Left lung (tissue), 10 donors: ENCODE data around the gene MTF1. TPM values are rescaled to one million over a fixed set of nuclear protein-coding genes. Genes with fewer than 3 reads are reported as not detected.

Experiments
- ATAC-seq: fragments of 200-7000 bp; cut with Tn5 transposase; one replicate; pipeline ENCODE4 v1.9.1; 2020; ENCODE audit warnings: moderate library complexity
- DNase-seq, 4 donors: peaks; one replicate each; pipeline ENCODE4 v3.0.0-alpha.2; 2013 to 2020
- H3K27ac ChIP-seq, 2 donors: fragments of 200-600 bp; sonication (generic) in 1 of 2; one replicate each; pipeline versions ENCODE4 v1.5.0 to v1.8.0; 2020 to 2021
- H3K27me3 ChIP-seq, 2 donors: fragments of 200-600 bp; sonication (generic) in 1 of 2; one replicate each; pipeline versions ENCODE4 v1.5.0 to v1.8.0; 2020 to 2021
- H3K36me3 ChIP-seq, 2 donors: fragments of 200-600 bp; sonication (generic) in 1 of 2; one replicate each; pipeline versions ENCODE4 v1.5.0 to v1.8.0; 2020 to 2021
- H3K4me1 ChIP-seq, 2 donors: fragments of 200-600 bp; one replicate each; pipeline ENCODE4 v1.8.0; 2021
- H3K4me3 ChIP-seq, 2 donors: fragments of 200-600 bp; sonication (generic) in 1 of 2; one replicate each; pipeline versions ENCODE4 v1.5.0 to v1.8.0; 2020 to 2021; ENCODE audit warnings: mild to moderate bottlenecking in 1 of 2
- H3K9me3 ChIP-seq, 2 donors: fragments of 200-600 bp; sonication (generic) in 1 of 2; one replicate each; pipeline versions ENCODE4 v1.5.0 to v1.8.0; 2020 to 2021
- intact Hi-C, 2 donors: fragments of 100-400 bp; cut with DNase I; formaldehyde crosslinking; loops; one replicate each; pipeline versions ENCODE4 v1.11.2 to v1.14.2; 2022
- polyA plus RNA-seq, 6 donors: library from polyadenylated mRNA; unstranded; fragments of 120-200 nt; gene quantifications; one replicate each; pipeline ENCODE4 v1.2.1, GENCODE V29; 2013; ENCODE audit not compliant: insufficient read length in 6 of 6
- total RNA-seq, 2 donors: library from RNA; stranded (reverse); fragmentation: NEBNext Ultra II Directional; extraction: Animal tissue kit (Norgen Biotek cat#: 25700); gene quantifications; one replicate each; pipeline ENCODE4 v1.2.1, GENCODE V29; 2021
- TF ChIP-seq, protein P1 (sequence below), 2 donors: fragments of 200-600 bp; sonication (generic) in 1 of 2; IDR thresholded peaks; one replicate each; pipeline versions ENCODE4 v1.5.0 to v1.8.0; 2021; ENCODE audit warnings: antibody characterized with exemption in 2 of 2
- donor health status: DM: no; HTN: yes; CAD: no.
- donor health status: DM: no; HTN: no; CAD: no.

MTF1 gene
- total and polyA plus RNA-seq, 8 donors: 7.5 to 37.4 (median 9.2) TPM

DNA sequence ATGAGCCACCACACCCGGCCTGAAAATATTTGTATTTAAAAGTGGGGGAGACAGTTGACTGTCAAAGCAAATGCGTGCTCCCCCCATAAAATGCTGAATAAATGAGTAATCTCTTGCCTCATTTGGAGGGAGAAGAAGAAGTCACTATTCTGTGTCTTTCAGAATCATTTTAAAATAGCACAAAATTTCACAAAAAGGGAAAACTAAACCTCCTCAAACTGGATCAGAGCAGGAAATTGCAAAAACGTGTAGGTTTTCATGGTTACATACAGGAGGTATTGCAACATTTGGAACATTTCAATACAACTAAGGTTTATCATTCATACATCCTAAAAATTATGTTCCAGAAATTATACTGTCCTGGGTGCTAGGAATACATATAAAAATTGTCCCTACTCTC is 13.6 kb downstream of the MTF1 start:
- DNase-seq: no peak
- Histone ChIP-seq H3K27me3 (no peaks in the 10 kb centered on the region), H3K27ac (peak overlapping the region in 1 of 2 donors; percentile 87), H3K9me3 (no peaks in the 10 kb centered on the region), H3K4me1 (peaks cover 6 to 90% of the 10 kb centered on the region in 2 donors), H3K36me3 (peaks cover 0 to 36% of the 10 kb centered on the region in 2 donors), H3K4me3 (no peak overlapping the region)
- intact Hi-C loops: no loop called here
- no peak for ATAC-seq
- TF ChIP-seq, protein P1, sequence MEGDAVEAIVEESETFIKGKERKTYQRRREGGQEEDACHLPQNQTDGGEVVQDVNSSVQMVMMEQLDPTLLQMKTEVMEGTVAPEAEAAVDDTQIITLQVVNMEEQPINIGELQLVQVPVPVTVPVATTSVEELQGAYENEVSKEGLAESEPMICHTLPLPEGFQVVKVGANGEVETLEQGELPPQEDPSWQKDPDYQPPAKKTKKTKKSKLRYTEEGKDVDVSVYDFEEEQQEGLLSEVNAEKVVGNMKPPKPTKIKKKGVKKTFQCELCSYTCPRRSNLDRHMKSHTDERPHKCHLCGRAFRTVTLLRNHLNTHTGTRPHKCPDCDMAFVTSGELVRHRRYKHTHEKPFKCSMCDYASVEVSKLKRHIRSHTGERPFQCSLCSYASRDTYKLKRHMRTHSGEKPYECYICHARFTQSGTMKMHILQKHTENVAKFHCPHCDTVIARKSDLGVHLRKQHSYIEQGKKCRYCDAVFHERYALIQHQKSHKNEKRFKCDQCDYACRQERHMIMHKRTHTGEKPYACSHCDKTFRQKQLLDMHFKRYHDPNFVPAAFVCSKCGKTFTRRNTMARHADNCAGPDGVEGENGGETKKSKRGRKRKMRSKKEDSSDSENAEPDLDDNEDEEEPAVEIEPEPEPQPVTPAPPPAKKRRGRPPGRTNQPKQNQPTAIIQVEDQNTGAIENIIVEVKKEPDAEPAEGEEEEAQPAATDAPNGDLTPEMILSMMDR (IDR thresholded peaks at IDR 0.05): no peak

DNA sequence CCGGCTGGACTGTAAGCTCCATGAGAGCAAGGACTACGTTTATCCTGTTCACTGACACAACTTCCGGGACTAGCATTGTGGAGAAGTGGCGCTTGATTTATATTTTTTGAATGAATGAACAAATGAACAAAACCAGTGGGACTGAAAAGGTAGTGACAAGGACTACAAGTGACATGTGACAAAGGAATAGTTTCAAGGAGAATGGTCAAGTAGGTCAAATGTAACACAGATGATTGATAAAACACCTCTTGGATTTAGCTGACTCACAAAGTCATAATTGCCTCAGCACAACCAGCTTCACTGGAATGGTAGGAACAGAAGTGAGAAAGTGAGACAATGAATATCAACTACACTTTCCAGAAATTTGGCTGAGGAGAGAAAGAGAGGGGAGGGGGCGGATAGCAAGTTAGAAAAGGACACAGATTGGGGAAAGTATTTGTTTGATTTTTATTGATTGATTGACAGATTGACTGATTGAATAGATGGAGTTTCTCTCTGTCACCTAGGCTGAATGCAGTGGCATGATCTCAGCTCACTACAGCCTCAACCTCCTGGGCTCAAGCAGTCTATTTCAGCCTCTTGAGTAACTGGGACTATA is 14.2 kb downstream of the MTF1 start:
- no peaks in the 10 kb centered on the region for H3K9me3 ChIP-seq
- TF ChIP-seq, protein P1 (IDR thresholded peaks at IDR 0.05): no peak
- peaks cover 0 to 83% of the 10 kb centered on the region in 2 donors for H3K4me1 ChIP-seq
- no peaks in the 10 kb centered on the region for H3K27me3 ChIP-seq
- intact Hi-C loops: no loop called here
- H3K4me3 ChIP-seq: no peak overlapping the region
- no peak for DNase-seq
- peaks cover 0 to 42% of the 10 kb centered on the region in 2 donors for H3K36me3 ChIP-seq
- ATAC-seq: no peak
- H3K27ac ChIP-seq: peak overlapping the region in 1 of 2 donors; percentile 87

DNA sequence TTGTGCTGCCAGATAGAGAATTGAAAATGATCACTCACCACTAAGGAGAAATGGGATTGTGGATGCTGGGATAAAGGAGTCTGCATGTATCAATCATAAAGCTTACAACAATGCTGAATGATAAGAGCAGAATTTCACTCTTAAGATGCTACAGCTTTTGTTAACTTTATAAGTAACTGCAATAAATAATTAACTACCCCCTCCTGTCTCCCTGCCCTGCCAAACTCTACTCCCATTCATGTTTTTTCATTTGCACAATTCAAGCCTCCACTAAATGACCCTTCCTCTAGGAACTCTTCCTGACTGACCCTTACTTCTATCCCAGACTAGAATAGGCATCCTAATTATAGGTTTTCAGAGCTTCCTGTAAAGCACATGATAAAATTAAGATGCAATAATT is 14.9 kb downstream of the MTF1 start:
- Histone ChIP-seq H3K9me3 (no peaks in the 10 kb centered on the region), H3K4me1 (peaks cover 0 to 77% of the 10 kb centered on the region in 2 donors), H3K36me3 (peaks cover 0 to 47% of the 10 kb centered on the region in 2 donors), H3K27me3 (no peaks in the 10 kb centered on the region), H3K4me3 (no peak overlapping the region), H3K27ac (peak overlapping the region in 1 of 2 donors; percentile 87)
- intact Hi-C loops: no loop called here
- DNase-seq (no peak), ATAC-seq (no peak)
- TF ChIP-seq, protein P1 (IDR thresholded peaks at IDR 0.05): no peak

DNA sequence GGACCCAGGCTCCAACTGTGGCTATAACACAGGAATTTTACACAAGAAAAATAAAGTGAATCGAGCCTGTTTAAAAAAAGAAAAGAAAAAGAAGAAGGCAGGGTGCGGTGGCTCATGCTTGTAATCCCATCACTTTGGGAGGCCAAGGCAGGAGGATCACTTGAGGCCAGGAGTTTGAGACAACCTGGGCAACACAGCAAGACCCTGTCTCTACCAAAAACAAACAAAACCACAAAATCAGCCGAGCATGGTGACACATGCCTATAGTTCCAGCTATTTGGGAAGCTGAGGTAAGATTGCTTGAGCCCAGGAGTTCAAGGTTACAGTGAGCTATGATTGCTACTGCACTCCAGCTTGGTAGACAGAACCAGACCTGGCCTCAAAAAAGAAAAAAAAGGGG is 17.7 kb downstream of the MTF1 start:
- Histone ChIP-seq H3K27me3 (no peaks in the 10 kb centered on the region), H3K36me3 (peaks cover 0 to 61% of the 10 kb centered on the region in 2 donors), H3K4me3 (no peak overlapping the region), H3K4me1 (peaks cover 0 to 50% of the 10 kb centered on the region in 2 donors), H3K9me3 (no peaks in the 10 kb centered on the region), H3K27ac (no peak overlapping the region)
- ATAC-seq (no peak), DNase-seq (no peak)
- TF ChIP-seq, protein P1 (IDR thresholded peaks at IDR 0.05): no peak
- intact Hi-C loops: no loop called here

DNA sequence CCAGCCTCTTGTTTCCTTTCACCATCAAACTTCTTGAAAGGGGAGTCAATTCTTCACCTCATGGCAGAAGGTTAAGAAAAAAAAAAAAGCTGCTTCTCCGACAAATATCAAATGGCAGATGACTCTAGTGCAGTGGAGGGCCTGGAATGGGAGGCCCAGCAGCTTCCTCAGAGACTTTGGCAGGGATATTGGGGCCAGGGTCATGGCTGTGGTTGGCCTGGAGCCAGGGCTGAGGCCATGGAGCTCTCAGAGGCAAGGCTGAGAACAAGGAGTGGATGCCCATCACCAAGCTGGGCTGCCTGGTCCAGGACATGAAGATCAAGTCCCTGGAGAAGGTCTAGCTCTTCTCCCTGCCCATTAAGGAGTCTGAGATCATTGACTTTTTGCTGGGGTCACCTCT is 18.7 kb downstream of the MTF1 start:
- Histone ChIP-seq H3K4me3 (no peak overlapping the region), H3K27ac (no peak overlapping the region), H3K36me3 (peaks cover 0 to 68% of the 10 kb centered on the region in 2 donors), H3K27me3 (no peaks in the 10 kb centered on the region), H3K9me3 (no peaks in the 10 kb centered on the region), H3K4me1 (peaks cover 0 to 40% of the 10 kb centered on the region in 2 donors)
- intact Hi-C loops: no loop called here
- DNase-seq: no peak
- TF ChIP-seq, protein P1 (IDR thresholded peaks at IDR 0.05): no peak
- no peak for ATAC-seq
